Fibroblast of villous mesenchyme (primary cell): Measurements from ENCODE around the gene XIRP2. TPM values are rescaled to one million over a fixed set of nuclear protein-coding genes. Genes with fewer than 3 reads are reported as not detected.

ENCODE experiments used
- DNase-seq: peaks from one replicate; pipeline ENCODE4 v3.0.0-alpha.2; 2010; ENCODE audit warnings: low read depth
- H3K4me3 ChIP-seq: 2 replicates; pipeline ENCODE4 v1.5.1; 2011; ENCODE audit warnings: low read depth, mild to moderate bottlenecking, low read length
- total RNA-seq: library from RNA; depleted of rRNA; stranded (reverse); fragments of >200 nt; gene quantifications from 2 replicates; pipeline ENCODE4 v1.2.3, GENCODE V29; 2012
- TF ChIP-seq, protein P1 (sequence below): IDR thresholded peaks from 2 replicates; pipeline ENCODE4 v1.5.1; 2012; ENCODE audit warnings: low read depth, mild to moderate bottlenecking, low read length; ENCODE audit not compliant: insufficient read depth

The XIRP2 gene
- total RNA-seq, 1 donor = under 0.01 TPM

GRCh38 chr2:167136879-167137596, 248.8 kb downstream of the XIRP2 start:
- DNase-seq = no peak
- TF ChIP-seq, protein P1, sequence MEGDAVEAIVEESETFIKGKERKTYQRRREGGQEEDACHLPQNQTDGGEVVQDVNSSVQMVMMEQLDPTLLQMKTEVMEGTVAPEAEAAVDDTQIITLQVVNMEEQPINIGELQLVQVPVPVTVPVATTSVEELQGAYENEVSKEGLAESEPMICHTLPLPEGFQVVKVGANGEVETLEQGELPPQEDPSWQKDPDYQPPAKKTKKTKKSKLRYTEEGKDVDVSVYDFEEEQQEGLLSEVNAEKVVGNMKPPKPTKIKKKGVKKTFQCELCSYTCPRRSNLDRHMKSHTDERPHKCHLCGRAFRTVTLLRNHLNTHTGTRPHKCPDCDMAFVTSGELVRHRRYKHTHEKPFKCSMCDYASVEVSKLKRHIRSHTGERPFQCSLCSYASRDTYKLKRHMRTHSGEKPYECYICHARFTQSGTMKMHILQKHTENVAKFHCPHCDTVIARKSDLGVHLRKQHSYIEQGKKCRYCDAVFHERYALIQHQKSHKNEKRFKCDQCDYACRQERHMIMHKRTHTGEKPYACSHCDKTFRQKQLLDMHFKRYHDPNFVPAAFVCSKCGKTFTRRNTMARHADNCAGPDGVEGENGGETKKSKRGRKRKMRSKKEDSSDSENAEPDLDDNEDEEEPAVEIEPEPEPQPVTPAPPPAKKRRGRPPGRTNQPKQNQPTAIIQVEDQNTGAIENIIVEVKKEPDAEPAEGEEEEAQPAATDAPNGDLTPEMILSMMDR = no peak
- H3K4me3 ChIP-seq = no peak overlapping the region

DNA sequence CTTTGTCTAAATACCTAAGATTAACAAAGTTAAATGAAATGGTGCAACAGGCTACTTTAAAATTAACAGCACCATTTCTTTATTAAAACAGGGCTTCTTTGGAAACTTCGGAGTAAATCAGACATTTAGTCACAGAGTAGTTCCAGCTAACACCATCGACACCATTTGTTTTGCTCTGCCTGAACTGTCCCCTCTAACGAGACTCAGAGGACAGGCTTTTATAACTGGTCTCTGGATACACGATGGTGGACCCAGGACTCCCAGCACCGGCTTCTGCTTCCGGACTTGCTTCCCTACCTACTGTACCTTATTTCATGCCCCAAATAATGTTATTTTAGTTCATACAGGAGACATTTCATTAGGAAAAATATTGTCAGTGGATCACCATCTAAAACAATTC, 252.1 kb downstream of the XIRP2 start:
- no peak overlapping the region for H3K4me3 ChIP-seq
- TF ChIP-seq, protein P1 = no peak
- no peak for DNase-seq

DNA sequence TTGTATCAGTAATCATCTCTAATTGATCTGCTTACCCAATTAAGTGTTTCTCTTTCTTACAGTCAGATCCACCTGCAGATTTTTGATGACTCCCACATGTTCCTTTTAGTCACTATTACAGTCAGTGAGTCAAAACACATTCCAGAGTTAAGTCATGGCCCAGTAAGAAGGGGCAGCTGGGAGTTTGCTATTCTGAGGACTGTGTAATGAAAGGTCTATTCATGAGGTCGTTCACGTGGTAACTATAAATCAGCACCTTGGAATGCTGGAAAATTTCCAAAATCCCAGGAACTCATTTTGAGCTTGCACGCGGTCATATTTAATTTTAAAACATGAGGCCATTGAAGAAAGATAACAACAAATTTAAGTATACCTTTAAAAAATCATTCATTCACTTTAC, 252.5 kb downstream of the XIRP2 start:
- H3K4me3 ChIP-seq = no peak overlapping the region
- DNase-seq = peak; percentile 87
- TF ChIP-seq, protein P1 = no peak

- H3K4me3 ChIP-seq = no peak overlapping the region
- TF ChIP-seq, protein P1 = no peak
- no peak for DNase-seq
Measured at GRCh38 chr2:167142554-167142953, 254.3 kb downstream of the XIRP2 start.

GRCh38 chr2:167144179-167144898, 256.1 kb downstream of the XIRP2 start:
- DNase-seq = peak; percentile 17
- TF ChIP-seq, protein P1 = no peak
- no peak overlapping the region for H3K4me3 ChIP-seq

DNA sequence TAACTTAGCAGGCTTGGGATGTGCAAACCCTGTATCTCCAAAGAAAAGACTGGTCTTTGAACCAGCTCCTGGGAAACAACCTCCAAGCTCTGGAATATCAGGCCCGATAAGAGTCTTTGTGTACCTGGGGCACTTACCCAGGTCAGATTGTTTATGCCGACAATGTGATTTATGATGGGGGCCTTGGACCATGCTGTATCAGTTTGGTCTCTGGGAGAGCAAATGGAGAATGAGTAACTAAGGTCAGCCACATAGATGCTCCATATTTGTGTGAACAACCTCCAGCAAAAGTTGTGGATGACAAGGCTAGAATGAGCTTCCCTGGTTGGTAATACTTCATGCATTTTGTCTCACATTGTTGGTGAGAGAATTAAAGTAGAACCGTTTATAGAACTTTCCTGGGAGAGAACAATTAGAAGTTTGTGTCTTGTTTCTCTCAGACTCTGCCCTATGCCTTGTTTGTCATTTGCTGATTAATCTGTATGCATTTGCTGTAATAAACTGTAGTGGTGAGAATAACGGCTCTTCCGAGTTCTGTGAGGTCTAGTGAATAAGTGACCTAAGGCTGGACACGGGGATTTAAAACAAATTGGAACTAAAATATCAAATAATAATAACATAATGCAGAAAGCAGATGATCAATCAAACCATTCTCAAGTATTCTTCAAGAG, 259.1 kb downstream of the XIRP2 start:
- TF ChIP-seq, protein P1 = no peak
- H3K4me3 ChIP-seq = no peak overlapping the region
- no peak for DNase-seq
